AG04449 (cell line): Measurements from ENCODE around the gene GALNT16.

Source experiments
- CTCF ChIA-PET: fragments of 350-600 bp; formaldehyde crosslinking; extraction: SDS; loops from one replicate; lab custom pipeline; 2021; ENCODE audit warnings: antibody characterized with exemption; lab: Yijun Ruan, JAX
- POLR2A ChIA-PET: fragments of 400-600, 350-600 bp; formaldehyde crosslinking; extraction: SDS; loops from one replicate; lab custom pipeline; 2020; ENCODE audit warnings: antibody characterized with exemption, inconsistent platforms; lab: Yijun Ruan, JAX
- DNase-seq: peaks from one replicate; pipeline ENCODE4 v3.0.0-alpha.2; 2010; ENCODE audit warnings: low read depth, low spot score
- H3K4me3 ChIP-seq: 2 replicates; pipeline ENCODE4 v1.5.1; 2011; ENCODE audit warnings: low read depth, mild to moderate bottlenecking, control low read depth, low read length
- CTCF ChIP-seq: IDR thresholded peaks from one replicate; pipeline ENCODE4 v1.5.1; 2011; ENCODE audit warnings: mild to moderate bottlenecking, moderate library complexity, low read length, control low read depth, inconsistent platforms; ENCODE audit not compliant: insufficient read depth; ENCODE audit errors: missing control alignments

Gene GALNT16

GRCh38 chr14:69405762-69406161 lies 145.8 kb downstream of the GALNT16 start:
- ChIA-PET POLR2A (no interaction called here), CTCF (interaction anchor here (1.7 kb wide), 1 partner anchor 163 kb away, joined by 5 read pairs; no protein-coding TSS in a partner anchor)
- H3K4me3 ChIP-seq: no peak overlapping the region
- TF ChIP-seq CTCF: no peak
- no peak for DNase-seq
